ENCODE results near the gene HSD17B2.

The HSD17B2 gene

GRCh38 chr16:82062645-82063058, 27.6 kb downstream of the HSD17B2 start:
- Histone ChIP-seq H3K4me3 (replicated peaks; ENCODE audit: insufficient read depth, low read length) (no peak overlapping the region), H3K27me3 (ENCODE audit: insufficient read depth, poor library complexity, severe bottlenecking) (no peaks in the 10 kb centered on the region), H3K27ac (replicated peaks) (no peak overlapping the region)
- TF ChIP-seq REST (IDR thresholded peaks at IDR 0.05; ENCODE audit: insufficient replicate concordance, low read depth), result no peak
- DNase-seq (ENCODE audit: low read depth in 1 of 2, low spot score in 1 of 2), result peak in 1 of 2 experiments; percentile 11

GRCh38 chr16:82063456-82064082, 28.5 kb downstream of the HSD17B2 start:
- Histone ChIP-seq H3K4me3 (replicated peaks; ENCODE audit: insufficient read depth, low read length) (no peak overlapping the region), H3K27me3 (ENCODE audit: insufficient read depth, poor library complexity, severe bottlenecking) (no peaks in the 10 kb centered on the region), H3K27ac (replicated peaks) (no peak overlapping the region)
- DNase-seq (ENCODE audit: low read depth in 1 of 2, low spot score in 1 of 2), result no peak
- no peak for TF ChIP-seq REST (IDR thresholded peaks at IDR 0.05; ENCODE audit: insufficient replicate concordance, low read depth)
- TF ChIP-seq GABPA (IDR thresholded peaks at IDR 0.05; ENCODE audit: low read depth), result no peak
- no peak for TF ChIP-seq SPI1 (IDR thresholded peaks at IDR 0.05; ENCODE audit: borderline replicate concordance, low read depth)
- TF ChIP-seq POLR2AphosphoS5 (IDR thresholded peaks at IDR 0.05; ENCODE audit: low read depth), result no peak

GRCh38 chr16:82067042-82067803, 32.2 kb downstream of the HSD17B2 start:
- Histone ChIP-seq H3K4me3 (replicated peaks; ENCODE audit: insufficient read depth, low read length) (no peak overlapping the region), H3K27me3 (ENCODE audit: insufficient read depth, poor library complexity, severe bottlenecking) (no peaks in the 10 kb centered on the region), H3K27ac (replicated peaks) (no peak overlapping the region)
- TF ChIP-seq CTCF (IDR thresholded peaks at IDR 0.05; ENCODE audit: insufficient read depth, low read length) (no peak), GABPA (IDR thresholded peaks at IDR 0.05; ENCODE audit: low read depth) (no peak), REST (IDR thresholded peaks at IDR 0.05; ENCODE audit: insufficient replicate concordance, low read depth) (no peak), POLR2AphosphoS5 (IDR thresholded peaks at IDR 0.05; ENCODE audit: low read depth) (no peak), SPI1 (IDR thresholded peaks at IDR 0.05; ENCODE audit: borderline replicate concordance, low read depth) (no peak)
- no peak for DNase-seq (ENCODE audit: low read depth in 1 of 2, low spot score in 1 of 2)

- DNase-seq (ENCODE audit: low read depth in 1 of 2, low spot score in 1 of 2), result no peak
- no peak for TF ChIP-seq POLR2AphosphoS5 (IDR thresholded peaks at IDR 0.05; ENCODE audit: low read depth)
- no peak for TF ChIP-seq CTCF (IDR thresholded peaks at IDR 0.05; ENCODE audit: insufficient read depth, low read length)
- TF ChIP-seq REST (IDR thresholded peaks at IDR 0.05; ENCODE audit: insufficient replicate concordance, low read depth), result no peak
- H3K27me3 ChIP-seq (ENCODE audit: insufficient read depth, poor library complexity, severe bottlenecking), result no peaks in the 10 kb centered on the region
- no peak overlapping the region for H3K27ac ChIP-seq (replicated peaks)
- H3K4me3 ChIP-seq (replicated peaks; ENCODE audit: insufficient read depth, low read length), result no peak overlapping the region
These were observed 32.8 kb downstream of the HSD17B2 start for GRCh38 chr16:82067804-82068325.
